ENCODE measurements around the gene CCDC188.

CCDC188 gene

GRCh38 chr22:20101638-20102037 is 49.2 kb downstream of the CCDC188 start:
- no peak for TF ChIP-seq CTCF (IDR thresholded peaks at IDR 0.05; ENCODE audit: low read length, missing control alignments)
- no peak overlapping the region for H3K4me3 ChIP-seq (replicated peaks; ENCODE audit: low read depth, low read length)
- DNase-seq (ENCODE audit: low read depth) = no peak

- no peak for DNase-seq (ENCODE audit: low read depth)
- H3K4me3 ChIP-seq (replicated peaks; ENCODE audit: low read depth, low read length) = no peak overlapping the region
- TF ChIP-seq CTCF (IDR thresholded peaks at IDR 0.05; ENCODE audit: low read length, missing control alignments) = no peak
Observed at GRCh38 chr22:20099099-20099711, 51.6 kb downstream of the CCDC188 start.

Data from fibroblast of pulmonary artery (primary cell).